HEK293T (cell line): ENCODE measurements around the gene DPEP3.

Source experiments
- CTCF ChIA-PET: fragments of 350-600 bp; formaldehyde crosslinking; extraction: SDS; loops from one replicate; lab custom pipeline; 2021; ENCODE audit warnings: antibody characterized with exemption, inconsistent platforms; lab: Yijun Ruan, JAX
- POLR2A ChIA-PET: fragments of 350-600 bp; formaldehyde crosslinking; extraction: SDS; loops from one replicate; lab custom pipeline; 2020; ENCODE audit warnings: antibody characterized with exemption, inconsistent platforms; lab: Yijun Ruan, JAX
- DNase-seq: peaks from one replicate; pipeline ENCODE4 v3.0.0; 2012; ENCODE audit warnings: mixed read lengths; ENCODE audit errors: extremely low spot score
- ARNT ChIP-seq: fragments of 450-650 bp; IDR thresholded peaks from 2 replicates; pipeline ENCODE4 v1.6.1; 2017; ENCODE audit warnings: mild to moderate bottlenecking
- BHLHE40 ChIP-seq: fragments of 450-650 bp; IDR thresholded peaks from 2 replicates; pipeline ENCODE4 v1.6.1; 2016; ENCODE audit warnings: mild to moderate bottlenecking, moderate library complexity, borderline replicate concordance
- CTBP1 ChIP-seq: fragments of 450-650 bp; IDR thresholded peaks from 2 replicates; pipeline ENCODE4 v1.6.1; 2016; ENCODE audit warnings: borderline replicate concordance
- ELF4 ChIP-seq: fragments of 450-650 bp; IDR thresholded peaks from 2 replicates; pipeline ENCODE4 v1.6.1; 2017; ENCODE audit warnings: antibody characterized with exemption
- FOXA1 ChIP-seq: fragments of 450-650 bp; IDR thresholded peaks from 2 replicates; pipeline ENCODE4 v1.6.1; 2016; ENCODE audit warnings: mild to moderate bottlenecking
- FOXK2 ChIP-seq: fragments of 450-650 bp; IDR thresholded peaks from 2 replicates; pipeline ENCODE4 v1.6.1; 2016; ENCODE audit warnings: mild to moderate bottlenecking
- FOXM1 ChIP-seq: fragments of 450-650 bp; IDR thresholded peaks from 2 replicates; pipeline ENCODE4 v1.6.1; 2017; ENCODE audit warnings: mild to moderate bottlenecking, borderline replicate concordance
- HDGF ChIP-seq: fragments of 450-650 bp; IDR thresholded peaks from 2 replicates; pipeline ENCODE4 v1.6.1; 2017; ENCODE audit warnings: antibody characterized with exemption, borderline replicate concordance
- L3MBTL2 ChIP-seq: fragments of 450-650 bp; conservative IDR thresholded peaks from 2 replicates; pipeline ENCODE4 v1.6.1; 2016; ENCODE audit warnings: mild to moderate bottlenecking
- LEF1 ChIP-seq: fragments of 450-650 bp; IDR thresholded peaks from 2 replicates; pipeline ENCODE4 v1.6.1; 2017; ENCODE audit warnings: mild to moderate bottlenecking, borderline replicate concordance
- NFRKB ChIP-seq: fragments of 450-650 bp; IDR thresholded peaks from 2 replicates; pipeline ENCODE4 v1.6.1; 2016; ENCODE audit warnings: mild to moderate bottlenecking, moderate library complexity
- SP1 ChIP-seq: fragments of 450-650 bp; IDR thresholded peaks from 2 replicates; pipeline ENCODE4 v1.6.1; 2017
- SUZ12 ChIP-seq: fragments of 450-650 bp; IDR thresholded peaks from 2 replicates; pipeline ENCODE4 v1.6.1; 2016; ENCODE audit warnings: mild to moderate bottlenecking
- TARDBP ChIP-seq: fragments of 450-650 bp; IDR thresholded peaks from 2 replicates; pipeline ENCODE4 v1.6.1; 2016
- ZNF384 ChIP-seq: fragments of 450-650 bp; IDR thresholded peaks from 2 replicates; pipeline ENCODE4 v1.6.1; 2016
- TF ChIP-seq, protein P1 (sequence below): fragments of 450-650 bp; IDR thresholded peaks from 2 replicates; pipeline ENCODE4 v1.6.1; 2016

DPEP3 gene

DNA sequence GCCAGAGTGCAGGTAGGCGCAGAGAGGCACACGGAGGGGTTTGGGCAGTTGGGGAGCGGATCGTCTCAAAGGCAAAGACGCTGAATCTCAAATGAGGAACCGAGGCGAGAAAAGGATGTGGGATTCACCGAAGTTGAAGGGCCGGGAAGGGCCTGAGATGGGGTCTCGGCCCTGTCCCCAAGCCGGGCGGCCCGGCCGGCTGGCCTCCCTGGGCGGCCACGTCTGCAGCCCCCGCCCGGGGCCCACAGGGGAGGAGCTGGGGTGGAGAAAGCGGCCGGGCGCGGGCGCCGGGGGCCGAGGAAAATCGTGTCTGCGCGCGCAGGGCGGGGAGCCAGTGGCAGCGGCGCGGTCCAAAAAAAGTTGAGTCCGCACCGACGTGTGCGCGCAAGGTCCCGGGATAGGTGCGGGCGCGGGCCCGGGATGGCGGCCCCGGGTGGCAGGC, 12.3 kb downstream of the DPEP3 start:
- ChIA-PET CTCF (interaction anchor here (1.1 kb wide), 1 partner anchor 66 kb away, joined by 3 read pairs; no protein-coding TSS in a partner anchor), POLR2A (no interaction called here)
- TF ChIP-seq ELF4 (no peak), SUZ12 (no peak), ZNF384 (no peak), FOXK2 (no peak), L3MBTL2 (no peak), ARNT (no peak), NFRKB (no peak), BHLHE40 (no peak), TARDBP (no peak), CTBP1 (no peak), FOXA1 (no peak), SP1 (no peak)
- TF ChIP-seq, protein P1, sequence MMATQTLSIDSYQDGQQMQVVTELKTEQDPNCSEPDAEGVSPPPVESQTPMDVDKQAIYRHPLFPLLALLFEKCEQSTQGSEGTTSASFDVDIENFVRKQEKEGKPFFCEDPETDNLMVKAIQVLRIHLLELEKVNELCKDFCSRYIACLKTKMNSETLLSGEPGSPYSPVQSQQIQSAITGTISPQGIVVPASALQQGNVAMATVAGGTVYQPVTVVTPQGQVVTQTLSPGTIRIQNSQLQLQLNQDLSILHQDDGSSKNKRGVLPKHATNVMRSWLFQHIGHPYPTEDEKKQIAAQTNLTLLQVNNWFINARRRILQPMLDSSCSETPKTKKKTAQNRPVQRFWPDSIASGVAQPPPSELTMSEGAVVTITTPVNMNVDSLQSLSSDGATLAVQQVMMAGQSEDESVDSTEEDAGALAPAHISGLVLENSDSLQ: no peak
- peak; percentile 49 for DNase-seq

DNA sequence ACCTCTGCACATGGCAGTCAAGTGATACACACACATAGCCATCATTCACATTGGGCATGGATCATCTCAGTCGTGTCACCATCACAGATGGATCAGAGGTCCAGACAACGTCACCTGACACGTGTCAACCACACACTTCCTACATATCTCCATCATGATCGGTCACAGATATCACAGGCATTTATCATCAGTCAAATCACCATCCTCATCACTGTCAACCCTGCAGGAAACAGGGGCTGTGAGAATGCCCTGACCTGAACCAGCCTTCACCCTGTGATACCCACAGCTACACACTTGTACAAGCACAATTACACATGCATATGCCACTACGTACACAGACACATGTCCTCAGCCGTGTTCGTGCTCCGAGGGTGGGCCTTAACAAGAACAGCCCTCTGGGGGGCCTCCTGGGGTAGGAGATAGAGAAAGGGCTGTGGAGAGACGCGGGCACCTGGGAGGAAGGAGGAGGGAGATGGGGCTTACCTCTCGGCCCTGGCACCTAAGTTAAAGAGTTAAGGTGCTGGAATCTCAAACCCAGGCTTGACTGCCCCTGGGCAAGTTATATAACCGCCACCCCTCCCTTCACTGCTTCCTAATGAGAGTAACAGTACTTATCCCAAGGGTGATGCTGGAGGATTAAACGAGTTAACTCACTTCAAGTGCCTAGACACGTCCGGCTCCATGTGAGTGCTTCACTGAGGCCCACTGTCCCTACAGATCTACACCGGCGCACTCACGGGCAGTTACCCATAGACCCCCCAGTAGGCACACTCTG, 12.9 kb downstream of the DPEP3 start:
- DNase-seq: no peak
- no peak for TF ChIP-seq CTBP1
- TF ChIP-seq TARDBP: no peak
- TF ChIP-seq FOXK2: no peak
- no peak for TF ChIP-seq SP1
- no peak for TF ChIP-seq FOXA1
- no peak for TF ChIP-seq ZNF384
- TF ChIP-seq BHLHE40: no peak
- TF ChIP-seq L3MBTL2: no peak
- POLR2A ChIA-PET: no interaction called here
- CTCF ChIA-PET: interaction anchor here (1.1 kb wide), 1 partner anchor 66 kb away, joined by 3 read pairs; no protein-coding TSS in a partner anchor

DNA sequence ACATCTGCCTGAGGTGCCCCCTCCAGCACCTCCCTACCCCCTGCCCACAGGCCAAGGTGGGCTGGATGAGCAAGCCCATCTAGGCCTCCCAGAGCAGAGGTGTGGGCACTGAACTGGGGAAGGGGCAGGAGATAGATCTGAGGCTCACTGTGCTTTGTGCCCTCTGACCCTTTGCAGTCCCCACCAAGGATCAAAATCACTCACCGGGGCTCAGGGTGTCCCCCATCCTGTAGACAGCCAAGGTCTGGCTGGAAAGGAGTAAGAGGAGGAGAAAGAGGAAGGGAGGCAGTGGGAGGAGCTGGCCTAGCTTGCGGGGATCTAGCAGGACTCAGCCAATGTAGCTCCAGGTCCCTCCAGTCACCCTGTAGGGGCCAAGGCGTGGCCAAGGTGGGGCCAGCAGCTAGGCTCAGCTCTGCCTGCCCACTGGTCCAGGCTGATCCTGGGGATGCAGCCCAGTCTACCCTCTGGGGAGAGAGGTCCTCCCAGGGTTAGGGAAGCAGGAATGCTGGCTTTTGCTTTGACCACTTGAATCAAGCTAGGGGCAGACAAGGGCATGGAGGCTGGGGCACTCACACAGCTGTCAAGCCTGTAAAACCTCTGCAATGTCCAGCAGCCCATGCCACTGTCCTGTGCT, 13.6 kb downstream of the DPEP3 start:
- ChIA-PET CTCF (interaction anchor here (0.6 to 1.2 kb wide), 4 partner anchors 25 to 99 kb away, joined by 3 to 4 read pairs (median 3); no protein-coding TSS in a partner anchor), POLR2A (interaction anchor here (1.1 to 1.2 kb wide), 3 partner anchors 10 to 307 kb away, joined by 3 to 5 read pairs (median 3); partner anchors contain the start of gene ACD)
- TF ChIP-seq, protein P1: no peak
- peak; percentile 17; the same call in 1 of the 2 replicates for TF ChIP-seq HDGF
- DNase-seq: no peak

DNA sequence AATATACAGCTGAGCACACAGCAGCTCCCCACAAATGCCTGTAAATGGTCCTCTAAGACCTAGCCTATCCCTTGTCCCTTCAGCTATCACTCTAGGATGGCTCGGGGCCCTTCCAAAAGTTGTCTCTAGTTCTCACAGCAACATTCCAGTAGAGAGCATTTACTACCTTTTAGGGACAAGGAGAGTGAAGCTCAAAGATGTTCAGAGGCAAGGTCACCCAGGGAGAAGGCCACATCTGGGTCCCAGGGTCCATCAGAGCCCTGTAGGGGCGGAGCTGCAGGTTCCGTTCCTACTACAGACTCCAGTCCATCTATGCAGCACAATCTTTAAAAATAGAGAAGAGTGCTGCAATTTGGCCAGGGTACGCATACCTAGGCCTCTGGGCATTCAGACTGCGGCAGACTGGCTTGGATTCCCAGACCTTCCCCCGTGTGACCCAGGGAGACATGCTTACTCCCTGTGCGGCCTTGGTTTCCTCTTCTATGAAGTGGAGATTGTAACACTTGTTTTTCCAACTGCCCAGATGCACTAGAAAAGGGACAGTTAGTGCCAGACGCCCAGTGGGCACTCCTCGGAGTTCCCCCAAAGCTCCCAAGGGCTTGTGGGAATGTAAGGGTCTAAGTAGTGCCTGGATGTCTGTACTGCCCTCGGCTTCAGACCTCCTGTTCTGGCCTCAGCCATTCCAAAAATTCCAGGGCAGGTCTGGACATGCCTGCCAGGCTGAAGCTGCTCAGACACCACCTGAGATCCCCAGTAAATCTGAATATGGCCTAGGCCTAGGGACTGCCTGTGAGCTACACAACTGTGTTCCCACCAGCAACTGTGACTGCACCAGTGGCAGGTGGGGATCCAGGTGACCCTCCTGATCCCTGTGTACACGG, 14.4 kb downstream of the DPEP3 start:
- POLR2A ChIA-PET: interaction anchor here (1.1 to 1.2 kb wide), 3 partner anchors 9 to 306 kb away, joined by 3 to 5 read pairs (median 3); partner anchors contain the start of gene ACD
- CTCF ChIA-PET: interaction anchor here (0.6 to 1.2 kb wide), 4 partner anchors 26 to 100 kb away, joined by 3 to 4 read pairs (median 3); no protein-coding TSS in a partner anchor

DNA sequence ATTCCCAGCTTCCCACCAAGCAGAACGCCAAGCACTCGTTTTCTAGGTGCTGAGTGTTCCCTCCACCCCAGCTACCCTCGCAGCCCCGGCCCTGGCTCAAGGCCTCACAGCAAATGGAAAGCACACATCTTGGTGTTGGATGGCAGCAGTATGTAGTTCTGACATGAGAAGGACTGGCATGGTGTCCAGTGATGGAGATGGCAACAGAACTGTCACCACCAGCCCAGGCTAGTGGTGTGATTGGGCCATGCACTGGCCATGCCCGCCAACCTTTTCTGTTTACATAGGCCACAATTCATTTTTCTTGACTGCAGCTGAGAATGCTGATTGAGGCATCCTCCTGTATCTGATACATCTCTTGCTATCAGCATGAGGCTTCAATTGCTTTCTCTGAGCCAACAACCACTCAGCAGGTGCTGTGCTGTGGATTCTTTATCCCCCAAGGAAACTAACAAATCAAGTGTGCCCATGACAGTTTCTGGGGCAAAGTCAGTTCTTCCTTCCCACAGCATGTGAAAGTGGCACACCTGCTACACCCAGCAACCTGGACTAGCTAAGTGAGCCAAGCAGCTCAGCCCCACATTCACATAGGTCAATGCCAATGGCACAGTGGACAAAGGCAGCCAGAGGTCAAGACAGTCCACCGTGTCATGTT, 15.7 kb downstream of the DPEP3 start:
- TF ChIP-seq NFRKB (no peak), HDGF (no peak)
- CTCF ChIA-PET: no interaction called here
- POLR2A ChIA-PET: no interaction called here
- DNase-seq: no peak

More for the DNA sequence above, 14.4 kb downstream of the DPEP3 start:
- DNase-seq: no peak
- TF ChIP-seq ARNT: no peak

DNA sequence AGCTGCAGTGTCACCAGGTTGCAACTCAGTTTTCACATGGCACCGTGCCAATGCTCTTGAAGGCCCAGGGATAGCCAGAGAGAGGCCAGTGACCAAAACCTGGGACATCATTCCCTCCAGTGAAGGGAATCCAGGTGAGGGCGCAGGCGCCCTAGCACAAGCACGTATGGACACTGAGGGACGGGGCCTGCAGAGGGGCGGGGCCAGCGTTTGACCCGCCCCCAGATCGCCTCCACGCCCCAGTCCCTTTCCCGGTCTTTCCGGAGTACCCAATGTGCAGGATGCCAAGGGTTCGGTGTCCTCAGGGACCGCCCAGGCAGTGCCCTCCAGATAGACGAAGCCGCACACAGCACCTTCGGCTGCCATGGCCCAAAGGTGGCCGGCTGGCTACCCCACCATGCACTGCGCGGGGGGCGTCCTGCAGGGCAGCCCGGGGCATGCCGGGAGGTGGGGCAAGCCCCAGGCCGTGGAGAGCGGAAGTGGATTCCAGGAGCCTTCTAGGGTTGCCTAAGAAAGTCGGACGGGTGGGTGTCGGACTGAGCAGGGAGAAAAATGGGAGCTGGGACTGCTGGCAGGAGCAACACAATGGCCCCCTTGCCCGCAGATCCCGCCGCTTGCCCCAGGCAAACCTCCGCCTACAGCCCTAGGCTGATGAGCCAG, 16.5 kb downstream of the DPEP3 start:
- no peak for DNase-seq
- ChIA-PET CTCF (no interaction called here), POLR2A (no interaction called here)
- TF ChIP-seq BHLHE40: no peak
- TF ChIP-seq HDGF: no peak
- no peak for TF ChIP-seq NFRKB
- TF ChIP-seq FOXM1: no peak
- TF ChIP-seq ARNT: no peak
- no peak for TF ChIP-seq FOXA1
- no peak for TF ChIP-seq FOXK2
- TF ChIP-seq SUZ12: no peak
- no peak for TF ChIP-seq TARDBP
- TF ChIP-seq CTBP1: no peak
- no peak for TF ChIP-seq SP1
- TF ChIP-seq, protein P1: no peak
- TF ChIP-seq LEF1: no peak
- TF ChIP-seq L3MBTL2: no peak
